ENCODE results near the gene RREB1.

The RREB1 gene

DNA sequence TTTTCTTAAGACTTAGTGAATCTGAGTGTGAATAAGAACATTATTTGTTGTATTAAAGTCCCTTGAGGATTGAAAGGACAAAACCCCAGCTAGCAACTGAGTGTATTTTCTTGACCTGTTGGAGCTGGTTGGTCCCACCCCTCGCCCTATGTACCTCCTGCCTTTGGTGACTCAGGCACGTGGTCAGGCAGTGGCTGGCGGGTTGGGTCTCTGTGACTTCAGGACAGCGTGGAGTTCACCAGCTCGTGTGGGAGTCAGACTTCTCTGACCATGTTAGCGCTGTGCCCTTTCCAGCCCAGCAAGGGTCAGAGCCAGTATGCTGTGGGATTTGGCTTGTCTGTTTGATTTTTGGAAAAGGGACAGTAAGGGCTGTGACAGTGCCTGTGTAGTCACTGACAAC lies 111.5 kb downstream of the RREB1 start:
- DNase-seq (ENCODE audit: insufficient read length, low spot score) = no peak
- TF ChIP-seq POLR2AphosphoS5 (IDR thresholded peaks at IDR 0.05; ENCODE audit: low read depth, low read length) (no peak), POLR2A (IDR thresholded peaks at IDR 0.05; ENCODE audit: low read depth, low read length) (no peak), TAF1 (IDR thresholded peaks at IDR 0.05; ENCODE audit: low read depth, low read length) (no peak), POU2F2 (IDR thresholded peaks at IDR 0.05; ENCODE audit: low read depth, low read length) (no peak), SPI1 (IDR thresholded peaks at IDR 0.05; ENCODE audit: low read depth, low read length) (no peak), PAX5 (IDR thresholded peaks at IDR 0.05; ENCODE audit: insufficient read depth, low read length, severe bottlenecking) (no peak)
- no peak for FAIRE-seq

- DNase-seq (ENCODE audit: insufficient read length, low spot score) (no peak), FAIRE-seq (no peak)
- no peak for TF ChIP-seq SPI1 (IDR thresholded peaks at IDR 0.05; ENCODE audit: low read depth, low read length)
- no peak for TF ChIP-seq POLR2AphosphoS5 (IDR thresholded peaks at IDR 0.05; ENCODE audit: low read depth, low read length)
- no peak for TF ChIP-seq POU2F2 (IDR thresholded peaks at IDR 0.05; ENCODE audit: low read depth, low read length)
- TF ChIP-seq POLR2A (IDR thresholded peaks at IDR 0.05; ENCODE audit: low read depth, low read length) = no peak
Measured at GRCh38 chr6:7222197-7222596, 114.4 kb downstream of the RREB1 start.

DNA sequence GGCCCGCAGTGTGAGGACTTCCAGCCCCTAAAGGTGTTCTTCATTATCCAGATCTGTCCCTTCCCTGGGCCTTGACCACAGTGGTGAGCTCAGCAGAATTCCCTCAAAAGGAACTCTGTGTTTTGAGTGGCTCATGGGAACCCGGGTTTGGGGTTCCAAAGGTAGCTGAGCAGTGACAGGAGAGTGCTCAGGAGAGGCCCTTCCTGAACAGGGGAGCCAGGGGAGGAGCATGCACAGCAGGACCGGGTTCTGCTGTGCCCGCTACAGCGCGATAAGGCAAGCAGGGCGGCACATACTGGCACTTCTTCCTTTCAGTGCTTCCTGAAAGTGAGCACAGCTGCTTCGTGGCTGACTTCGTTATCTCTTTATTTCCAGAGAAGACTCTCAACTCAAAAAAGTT lies 117.0 kb downstream of the RREB1 start:
- FAIRE-seq (no peak), DNase-seq (ENCODE audit: insufficient read length, low spot score) (no peak)
- no peak for TF ChIP-seq POLR2A (IDR thresholded peaks at IDR 0.05; ENCODE audit: low read depth, low read length)
- no peak for TF ChIP-seq SPI1 (IDR thresholded peaks at IDR 0.05; ENCODE audit: low read depth, low read length)
- TF ChIP-seq TAF1 (IDR thresholded peaks at IDR 0.05; ENCODE audit: low read depth, low read length) = no peak
- no peak for TF ChIP-seq POLR2AphosphoS5 (IDR thresholded peaks at IDR 0.05; ENCODE audit: low read depth, low read length)
- TF ChIP-seq PAX5 (IDR thresholded peaks at IDR 0.05; ENCODE audit: insufficient read depth, low read length, severe bottlenecking) = no peak
- no peak for TF ChIP-seq POU2F2 (IDR thresholded peaks at IDR 0.05; ENCODE audit: low read depth, low read length)

GRCh38 chr6:7228662-7229375 lies 121.1 kb downstream of the RREB1 start:
- TF ChIP-seq POU2F2 (IDR thresholded peaks at IDR 0.05; ENCODE audit: low read depth, low read length) (no peak), SPI1 (IDR thresholded peaks at IDR 0.05; ENCODE audit: low read depth, low read length) (no peak), POLR2A (IDR thresholded peaks at IDR 0.05; ENCODE audit: low read depth, low read length) (no peak), POLR2AphosphoS5 (IDR thresholded peaks at IDR 0.05; ENCODE audit: low read depth, low read length) (no peak), TAF1 (IDR thresholded peaks at IDR 0.05; ENCODE audit: low read depth, low read length) (no peak), PAX5 (IDR thresholded peaks at IDR 0.05; ENCODE audit: insufficient read depth, low read length, severe bottlenecking) (no peak)
- no peak for FAIRE-seq
- no peak for DNase-seq (ENCODE audit: insufficient read length, low spot score)

GRCh38 chr6:7229376-7230326 lies 121.9 kb downstream of the RREB1 start:
- no peak for TF ChIP-seq POLR2AphosphoS5 (IDR thresholded peaks at IDR 0.05; ENCODE audit: low read depth, low read length)
- TF ChIP-seq POU2F2 (IDR thresholded peaks at IDR 0.05; ENCODE audit: low read depth, low read length) = no peak
- no peak for TF ChIP-seq SPI1 (IDR thresholded peaks at IDR 0.05; ENCODE audit: low read depth, low read length)
- DNase-seq (ENCODE audit: insufficient read length, low spot score) (no peak), FAIRE-seq (no peak)

DNA sequence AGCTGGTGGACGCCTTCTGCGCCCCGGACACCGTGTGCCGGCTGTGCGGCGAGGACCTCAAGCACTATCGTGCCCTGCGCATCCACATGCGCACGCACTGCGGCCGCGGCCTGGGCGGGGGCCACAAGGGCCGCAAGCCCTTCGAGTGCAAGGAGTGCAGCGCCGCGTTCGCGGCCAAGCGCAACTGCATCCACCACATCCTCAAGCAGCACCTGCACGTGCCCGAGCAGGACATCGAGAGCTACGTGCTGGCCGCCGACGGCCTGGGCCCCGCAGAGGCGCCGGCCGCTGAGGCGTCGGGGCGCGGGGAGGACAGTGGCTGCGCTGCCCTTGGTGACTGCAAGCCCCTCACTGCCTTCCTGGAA lies 122.5 kb downstream of the RREB1 start:
- TF ChIP-seq POLR2A (IDR thresholded peaks at IDR 0.05; ENCODE audit: low read depth, low read length) = no peak
- no peak for TF ChIP-seq POLR2AphosphoS5 (IDR thresholded peaks at IDR 0.05; ENCODE audit: low read depth, low read length)
- no peak for TF ChIP-seq POU2F2 (IDR thresholded peaks at IDR 0.05; ENCODE audit: low read depth, low read length)
- DNase-seq (ENCODE audit: insufficient read length, low spot score) = no peak
- no peak for FAIRE-seq

GRCh38 chr6:7230956-7231713 lies 123.4 kb downstream of the RREB1 start:
- FAIRE-seq (no peak), DNase-seq (ENCODE audit: insufficient read length, low spot score) (no peak)
- no peak for TF ChIP-seq POU2F2 (IDR thresholded peaks at IDR 0.05; ENCODE audit: low read depth, low read length)
- TF ChIP-seq SPI1 (IDR thresholded peaks at IDR 0.05; ENCODE audit: low read depth, low read length) = no peak
- TF ChIP-seq TAF1 (IDR thresholded peaks at IDR 0.05; ENCODE audit: low read depth, low read length) = no peak
- TF ChIP-seq PAX5 (IDR thresholded peaks at IDR 0.05; ENCODE audit: insufficient read depth, low read length, severe bottlenecking) = no peak
- no peak for TF ChIP-seq POLR2AphosphoS5 (IDR thresholded peaks at IDR 0.05; ENCODE audit: low read depth, low read length)
- no peak for TF ChIP-seq POLR2A (IDR thresholded peaks at IDR 0.05; ENCODE audit: low read depth, low read length)

DNA sequence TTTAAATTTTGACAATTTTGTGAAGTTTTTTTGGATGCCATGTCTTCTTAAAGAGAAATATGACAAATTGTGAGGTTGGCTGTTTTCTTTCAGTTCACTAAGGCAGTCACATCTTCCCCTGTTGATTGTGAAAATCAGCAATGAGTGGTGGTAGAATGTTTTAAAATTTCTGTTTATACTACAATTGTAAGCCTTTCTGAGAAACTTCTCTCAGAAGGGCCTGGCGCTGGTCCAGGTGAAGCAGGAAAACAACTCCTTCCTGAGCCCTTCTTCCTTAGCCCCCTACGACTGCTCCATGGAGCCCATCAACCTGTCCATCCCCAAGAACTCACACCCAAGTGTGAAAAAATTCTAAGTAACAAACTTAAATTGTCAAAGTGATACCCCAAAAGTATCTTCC lies 124.6 kb downstream of the RREB1 start:
- no peak for FAIRE-seq
- TF ChIP-seq POLR2AphosphoS5 (IDR thresholded peaks at IDR 0.05; ENCODE audit: low read depth, low read length) = no peak
- no peak for TF ChIP-seq SPI1 (IDR thresholded peaks at IDR 0.05; ENCODE audit: low read depth, low read length)
- TF ChIP-seq TAF1 (IDR thresholded peaks at IDR 0.05; ENCODE audit: low read depth, low read length) = no peak
- no peak for TF ChIP-seq PAX5 (IDR thresholded peaks at IDR 0.05; ENCODE audit: insufficient read depth, low read length, severe bottlenecking)
- no peak for TF ChIP-seq POU2F2 (IDR thresholded peaks at IDR 0.05; ENCODE audit: low read depth, low read length)
- TF ChIP-seq POLR2A (IDR thresholded peaks at IDR 0.05; ENCODE audit: low read depth, low read length) = no peak
- DNase-seq (ENCODE audit: insufficient read length, low spot score) = no peak

GRCh38 chr6:7234547-7234946 lies 126.8 kb downstream of the RREB1 start:
- no peak for TF ChIP-seq POU2F2 (IDR thresholded peaks at IDR 0.05; ENCODE audit: low read depth, low read length)
- no peak for TF ChIP-seq POLR2A (IDR thresholded peaks at IDR 0.05; ENCODE audit: low read depth, low read length)
- no peak for TF ChIP-seq POLR2AphosphoS5 (IDR thresholded peaks at IDR 0.05; ENCODE audit: low read depth, low read length)
- TF ChIP-seq SPI1 (IDR thresholded peaks at IDR 0.05; ENCODE audit: low read depth, low read length) = no peak
- TF ChIP-seq TAF1 (IDR thresholded peaks at IDR 0.05; ENCODE audit: low read depth, low read length) = no peak
- no peak for TF ChIP-seq PAX5 (IDR thresholded peaks at IDR 0.05; ENCODE audit: insufficient read depth, low read length, severe bottlenecking)
- FAIRE-seq (no peak), DNase-seq (ENCODE audit: insufficient read length, low spot score) (no peak)

Measured in GM12891 (cell line).